ENCODE measurements around the gene ZSCAN31. TPM values are rescaled to one million over a fixed set of nuclear protein-coding genes. Genes with fewer than 3 reads are reported as not detected.
"Not testable (repeated sequence)": the region's sequence is repeated elsewhere in the genome, so short reads cannot be mapped to it uniquely, and the experiment has no call there.

Gene ZSCAN31
- total RNA-seq, 1 donor from 2014 or later, result 10.6 TPM

- no peak for DNase-seq (ENCODE audit: low read depth, low spot score)
Observed at GRCh38 chr6:28323813-28324424, 12.0 kb downstream of the ZSCAN31 start.

DNA sequence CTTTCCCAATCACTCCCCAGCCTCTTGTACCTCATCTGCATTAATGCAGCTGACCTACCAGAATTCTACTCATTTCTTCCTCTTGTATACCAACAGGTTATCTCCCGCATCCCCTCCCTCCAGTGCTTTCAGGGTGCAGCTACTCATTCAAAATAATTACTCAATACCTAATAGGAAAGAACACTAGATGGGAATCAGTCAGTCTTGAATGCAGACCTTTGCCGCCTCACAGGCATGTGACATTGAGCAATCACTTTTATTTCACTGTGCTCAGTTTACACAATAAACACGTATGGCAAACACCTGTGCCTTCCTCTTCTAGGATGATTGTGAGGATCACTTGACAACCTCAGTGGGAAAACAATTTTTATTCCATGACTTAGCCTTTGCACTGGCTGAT, 13.3 kb downstream of the ZSCAN31 start:
- no peak for DNase-seq (ENCODE audit: low read depth, low spot score)

- not testable (repeated sequence) for DNase-seq (ENCODE audit: low read depth, low spot score)
Observed at GRCh38 chr6:28317866-28318265, 18.1 kb downstream of the ZSCAN31 start.

GRCh38 chr6:28315628-28316027, 20.3 kb downstream of the ZSCAN31 start:
- no peak for DNase-seq (ENCODE audit: low read depth, low spot score)

DNA sequence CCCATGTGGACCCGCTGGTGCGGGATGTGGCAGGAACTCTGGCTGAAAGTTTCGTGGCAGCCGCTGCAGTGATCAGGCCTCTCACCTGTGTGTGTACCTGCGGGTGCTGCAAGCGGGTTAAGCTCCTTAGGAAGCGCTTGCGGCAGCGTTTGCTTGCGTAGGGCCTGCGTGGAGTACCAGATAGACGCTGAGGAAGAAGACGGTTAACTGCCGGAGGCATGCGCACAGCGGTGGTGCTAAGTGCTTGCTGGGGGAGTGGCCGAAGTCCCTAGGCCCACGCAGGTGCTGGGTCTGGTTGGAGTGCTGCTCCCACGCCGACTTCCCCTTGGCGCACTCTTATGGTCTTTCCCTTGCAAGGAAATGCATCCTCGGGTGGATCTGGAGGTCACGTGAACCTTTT, 23.0 kb downstream of the ZSCAN31 start:
- DNase-seq (ENCODE audit: low read depth, low spot score), result no peak

DNA sequence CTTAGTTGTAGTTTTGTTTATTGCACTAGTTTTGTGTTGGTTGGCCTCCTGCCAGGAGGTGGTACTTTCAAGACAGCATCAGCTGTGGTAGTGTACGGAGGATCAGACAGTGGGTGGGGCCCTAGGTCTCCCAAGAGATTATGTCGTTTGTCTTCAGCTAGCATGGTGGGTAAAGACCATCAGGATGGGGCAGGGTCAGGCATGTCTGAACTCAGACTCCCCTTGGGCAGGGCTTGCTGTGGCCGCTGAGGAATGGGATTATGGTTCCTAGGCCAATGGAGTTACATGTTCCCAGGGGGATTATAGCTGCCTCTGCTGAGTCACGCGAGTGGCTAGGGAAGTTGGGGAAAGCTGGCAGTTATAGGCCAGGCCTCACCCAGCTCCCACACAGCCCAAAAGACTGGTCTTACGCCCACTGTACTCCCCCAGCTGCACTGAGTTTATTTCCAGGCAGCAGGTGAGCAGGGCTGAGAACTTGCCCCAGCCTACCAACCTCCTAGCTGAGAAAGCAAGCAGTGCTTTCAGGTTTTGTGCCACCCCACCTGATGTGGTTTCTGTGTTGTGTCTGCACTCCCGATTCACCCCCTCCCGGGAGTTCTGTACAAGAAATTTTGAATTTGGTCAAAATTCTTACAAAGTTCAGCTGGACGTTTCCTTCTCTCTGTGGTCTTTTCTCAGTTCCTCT, 24.7 kb downstream of the ZSCAN31 start:
- DNase-seq (ENCODE audit: low read depth, low spot score), result no peak

DNA sequence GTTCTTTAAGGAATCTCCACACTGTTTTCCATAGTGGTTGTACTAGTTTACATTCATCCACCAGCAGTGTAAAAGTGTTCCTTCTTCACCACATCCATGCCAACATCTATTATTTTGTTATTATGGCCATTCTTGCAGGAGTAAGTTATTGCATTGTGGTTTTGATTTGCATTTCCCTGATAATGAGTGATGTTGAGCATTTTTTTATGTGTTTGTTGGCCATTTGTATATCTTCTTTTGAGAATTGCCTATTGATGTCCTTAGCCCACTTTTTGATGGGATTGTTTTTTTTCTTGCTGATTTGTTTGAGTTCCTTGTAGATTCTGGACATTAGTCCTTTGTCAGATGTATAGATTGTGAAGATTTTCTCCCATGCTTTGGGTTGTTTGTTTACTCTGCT, 29.6 kb downstream of the ZSCAN31 start:
- DNase-seq (ENCODE audit: low read depth, low spot score), result not testable (repeated sequence)

DNA sequence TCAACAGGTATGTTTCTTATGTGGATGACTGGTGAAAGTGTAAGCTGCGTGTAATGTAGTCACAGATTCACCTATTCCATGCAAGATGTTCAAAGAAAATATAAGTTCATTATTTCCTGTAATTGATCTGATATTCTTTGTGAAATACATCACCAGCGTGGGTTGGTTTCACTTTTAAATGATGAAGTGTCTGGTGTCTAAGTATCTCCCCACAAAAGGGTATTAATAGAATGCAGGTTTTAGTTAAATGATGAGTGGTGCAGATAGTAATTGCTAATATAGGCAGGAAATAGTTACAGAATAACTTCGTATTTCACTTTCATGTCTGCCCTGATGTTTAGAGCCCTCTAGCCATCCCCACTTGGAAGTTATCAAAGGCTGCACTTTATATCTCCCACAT, 32.4 kb downstream of the ZSCAN31 start:
- no peak for DNase-seq (ENCODE audit: low read depth, low spot score)

DNA sequence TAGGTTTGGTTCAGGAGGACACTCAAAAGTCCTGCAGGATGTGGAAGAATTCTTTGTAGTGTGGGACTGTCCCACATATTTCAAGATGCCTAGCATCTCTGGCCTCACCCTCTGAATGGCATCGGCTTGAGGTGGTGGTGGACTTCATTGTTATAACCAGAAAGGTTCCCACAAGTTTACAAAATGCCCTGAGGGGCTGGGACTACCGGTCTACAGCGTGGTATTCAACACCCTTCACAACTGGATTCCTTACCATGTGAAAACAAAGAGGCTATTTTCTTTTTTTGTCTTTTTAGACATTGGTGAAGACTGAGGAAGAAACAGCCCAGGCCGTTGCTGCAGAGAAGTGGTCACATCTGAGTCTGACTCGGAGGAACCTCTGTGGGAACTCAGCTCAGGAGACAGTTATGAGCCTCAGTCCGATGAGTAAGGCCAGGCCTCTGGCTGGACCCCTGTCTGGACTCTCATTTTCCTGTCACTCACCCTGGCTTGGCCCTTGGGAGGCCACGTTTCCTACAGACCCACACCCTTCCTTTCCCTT, 39.4 kb downstream of the ZSCAN31 start:
- DNase-seq (ENCODE audit: low read depth, low spot score), result no peak

DNA sequence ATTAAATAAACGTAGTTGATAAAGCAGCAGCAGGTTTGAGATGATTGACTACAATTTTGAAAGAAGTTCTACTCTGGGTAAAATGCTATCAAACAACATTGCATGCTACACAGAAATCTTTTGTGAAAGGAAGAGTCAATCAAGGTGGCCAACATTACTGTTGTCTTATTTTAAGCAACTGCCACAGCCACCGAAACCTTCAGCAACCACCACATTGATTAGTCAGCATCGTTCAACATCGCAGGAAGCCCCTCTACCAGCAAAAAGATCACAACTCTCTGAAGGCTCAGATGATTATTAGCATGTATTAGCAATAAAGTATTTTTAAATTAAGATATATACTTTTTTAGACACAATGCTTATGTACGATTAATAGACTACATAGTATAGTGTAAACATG, 40.6 kb downstream of the ZSCAN31 start:
- no peak for DNase-seq (ENCODE audit: low read depth, low spot score)

- no peak for DNase-seq (ENCODE audit: low read depth, low spot score)
Observed at GRCh38 chr6:28291573-28291972, 44.4 kb downstream of the ZSCAN31 start.

- no peak for DNase-seq (ENCODE audit: low read depth, low spot score)
Observed at GRCh38 chr6:28282926-28283325, 53.0 kb downstream of the ZSCAN31 start.

GRCh38 chr6:28281288-28282064, 54.5 kb downstream of the ZSCAN31 start, which contains the start of gene PGBD1:
PGBD1 (plus strand) TSS chr6:28281572; CDS start chr6:28283814, 2,242 bp downstream.
- peak; percentile 47 for DNase-seq (ENCODE audit: low read depth, low spot score)

GRCh38 chr6:28280595-28281287, 55.2 kb downstream of the ZSCAN31 start:
- no peak for DNase-seq (ENCODE audit: low read depth, low spot score)

- DNase-seq (ENCODE audit: low read depth, low spot score), result no peak
Observed at GRCh38 chr6:28277746-28278145, 58.2 kb downstream of the ZSCAN31 start.

DNA sequence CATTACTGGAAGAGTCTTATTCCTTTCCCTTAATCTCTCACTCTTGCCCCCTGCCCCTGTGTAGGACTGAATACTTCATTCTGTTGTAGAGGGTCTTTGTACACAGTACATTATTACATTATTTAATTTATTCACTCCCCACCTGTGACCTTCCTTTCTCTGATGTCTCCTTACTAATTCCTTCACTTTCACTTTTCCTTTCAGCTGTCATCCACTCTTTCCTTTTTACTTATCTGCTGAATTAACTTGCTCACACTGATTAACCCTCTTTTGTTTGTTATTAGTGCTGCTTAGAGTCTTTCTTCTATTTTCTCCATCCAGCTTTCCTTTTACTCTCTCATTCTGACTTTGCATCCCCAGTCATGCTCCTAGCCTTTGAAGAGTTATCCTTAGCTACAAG, 61.1 kb downstream of the ZSCAN31 start:
- no peak for DNase-seq (ENCODE audit: low read depth, low spot score)

Other genes with a start within 250 kb of the ZSCAN31 start
- gene ZSCAN16, start 211.5 kb downstream of the ZSCAN31 start, total RNA-seq, result 13.0 and 13.8 TPM in 2 replicates
- gene ZKSCAN8, start 194.3 kb downstream of the ZSCAN31 start, total RNA-seq, result 11.5 and 19.0 TPM in 2 replicates
- gene ZSCAN9, start 110.9 kb downstream of the ZSCAN31 start, total RNA-seq, result 11.6 and 13.5 TPM in 2 replicates
- 5.6 and 5.7 TPM in 2 replicates for gene ZKSCAN4, start 83.9 kb downstream of the ZSCAN31 start, total RNA-seq
- gene NKAPL, start 76.9 kb downstream of the ZSCAN31 start, total RNA-seq, result 0.59 and 1.2 TPM in 2 replicates
- gene ZSCAN26, start 69.0 kb downstream of the ZSCAN31 start, total RNA-seq, result 8.9 and 18.5 TPM in 2 replicates
- 7.3 and 10.2 TPM in 2 replicates for gene PGBD1, start 54.6 kb downstream of the ZSCAN31 start, total RNA-seq
- 3.4 and 7.5 TPM in 2 replicates for gene ZKSCAN3, start 13.8 kb upstream of the ZSCAN31 start, total RNA-seq
- gene ZSCAN12, start 63.6 kb upstream of the ZSCAN31 start, total RNA-seq, result 3.6 and 6.8 TPM in 2 replicates
- gene ZSCAN23, start 107.3 kb upstream of the ZSCAN31 start, total RNA-seq, result 0.07 and 0.14 TPM in 2 replicates
- not detected in 2 replicates for gene GPX6, start 179.6 kb upstream of the ZSCAN31 start, total RNA-seq
- not detected in 2 replicates for gene GPX5, start 189.7 kb upstream of the ZSCAN31 start, total RNA-seq

Data from pulmonary artery endothelial cell (primary cell).